SK-N-SH treated with all-trans-retinoic acid at 6 μM for 48 hours (cell line): ENCODE measurements around the gene RAI14.
"Not testable (repeated sequence)": the region's sequence is repeated elsewhere in the genome, so short reads cannot be mapped to it uniquely, and the experiment has no call there.

Experiments used
- ARNTL ChIP-seq: fragments of 450-650 bp; formaldehyde crosslinking; IDR thresholded peaks from 2 replicates; pipeline ENCODE4 v1.5.0; 2020; ENCODE audit warnings: low read depth, mild to moderate bottlenecking, moderate library complexity, borderline replicate concordance
- BACH2 ChIP-seq: fragments of 250-450 bp; sonication (Bioruptor Pico); IDR thresholded peaks from 2 replicates; pipeline ENCODE4 v1.9.0; 2021; ENCODE audit warnings: mild to moderate bottlenecking, borderline replicate concordance
- GLIS3 ChIP-seq: fragments of 250-450 bp; sonication (Bioruptor Pico); IDR thresholded peaks from 2 replicates; pipeline ENCODE4 v1.5.0; 2020; ENCODE audit warnings: mild to moderate bottlenecking, moderate library complexity
- OSR1 ChIP-seq: fragments of 250-450 bp; sonication (Bioruptor Pico); IDR thresholded peaks from 2 replicates; pipeline ENCODE4 v1.8.0; 2022; ENCODE audit warnings: moderate library complexity, mild to moderate bottlenecking, inconsistent platforms
- PATZ1 ChIP-seq: fragments of 250-450 bp; sonication (Bioruptor Pico); IDR thresholded peaks from 2 replicates; pipeline ENCODE4 v1.8.0; 2020; ENCODE audit warnings: mild to moderate bottlenecking, moderate library complexity, borderline replicate concordance
- PPARA ChIP-seq: fragments of 250-450 bp; sonication (Bioruptor Pico); IDR thresholded peaks from 2 replicates; pipeline ENCODE4 v1.5.0; 2020; ENCODE audit warnings: mild to moderate bottlenecking, borderline replicate concordance
- SNAI2 ChIP-seq: fragments of 250-450 bp; sonication (Bioruptor Pico); IDR thresholded peaks from 2 replicates; pipeline ENCODE4 v1.5.0; 2020; ENCODE audit warnings: mild to moderate bottlenecking, moderate library complexity
- TSHZ2 ChIP-seq: fragments of 250-450 bp; sonication (Bioruptor Pico); IDR thresholded peaks from 2 replicates; pipeline ENCODE4 v1.5.0; 2020; ENCODE audit warnings: mild to moderate bottlenecking, moderate library complexity
- ZFP30 ChIP-seq: fragments of 450-650 bp; formaldehyde crosslinking; IDR thresholded peaks from 2 replicates; pipeline ENCODE4 v1.5.0; 2022; ENCODE audit warnings: mild to moderate bottlenecking, moderate library complexity
- ZNF565 ChIP-seq: fragments of 450-650 bp; formaldehyde crosslinking; conservative IDR thresholded peaks from 2 replicates; pipeline ENCODE4 v1.5.0; 2020; ENCODE audit warnings: low read depth, mild to moderate bottlenecking, moderate library complexity
- ZNF70 ChIP-seq: fragments of 450-650 bp; formaldehyde crosslinking; IDR thresholded peaks from 2 replicates; pipeline ENCODE4 v1.5.0; 2020; ENCODE audit warnings: mild to moderate bottlenecking, moderate library complexity
- TF ChIP-seq, protein P1 (sequence below): fragments of 250-450 bp; sonication (Bioruptor Pico); IDR thresholded peaks from 2 replicates; pipeline ENCODE4 v1.8.0; 2021; ENCODE audit warnings: low read depth, mild to moderate bottlenecking, moderate library complexity, borderline replicate concordance

DNA sequence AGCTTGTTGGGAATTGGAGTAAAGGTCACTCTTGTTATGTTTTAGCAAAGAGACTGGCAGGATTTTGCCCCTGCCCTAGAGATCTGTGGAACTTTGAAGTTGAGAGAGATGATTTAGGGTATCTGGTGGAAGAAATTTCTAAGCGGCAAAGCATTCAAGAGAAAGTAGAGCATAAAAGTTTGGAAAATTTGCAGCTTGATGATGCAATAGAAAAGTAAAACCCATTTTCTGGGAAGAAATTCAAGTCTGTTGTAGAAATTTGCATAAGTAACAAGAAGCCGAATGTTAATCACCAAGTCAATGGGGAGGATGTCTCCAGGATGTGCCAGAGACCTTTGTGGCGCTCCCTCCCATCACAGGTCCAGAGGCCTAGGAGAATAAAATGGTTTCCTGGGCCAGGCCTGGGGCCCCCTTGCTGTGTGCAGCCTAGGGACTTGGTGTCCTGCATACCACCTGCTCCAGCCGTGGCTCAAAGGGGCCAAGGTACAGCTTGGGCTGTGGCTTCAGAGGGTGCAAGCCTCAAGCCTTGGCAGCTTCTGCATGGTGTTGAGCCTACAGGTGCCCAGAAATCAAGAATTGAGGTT lies 71.1 kb downstream of the RAI14 start:
- not testable (repeated sequence) for TF ChIP-seq ZFP30, TSHZ2, BACH2, PATZ1, ARNTL, ZNF565, SNAI2, GLIS3, OSR1, ZNF70, PPARA (CRISPR knock-in tag)
- TF ChIP-seq, protein P1, sequence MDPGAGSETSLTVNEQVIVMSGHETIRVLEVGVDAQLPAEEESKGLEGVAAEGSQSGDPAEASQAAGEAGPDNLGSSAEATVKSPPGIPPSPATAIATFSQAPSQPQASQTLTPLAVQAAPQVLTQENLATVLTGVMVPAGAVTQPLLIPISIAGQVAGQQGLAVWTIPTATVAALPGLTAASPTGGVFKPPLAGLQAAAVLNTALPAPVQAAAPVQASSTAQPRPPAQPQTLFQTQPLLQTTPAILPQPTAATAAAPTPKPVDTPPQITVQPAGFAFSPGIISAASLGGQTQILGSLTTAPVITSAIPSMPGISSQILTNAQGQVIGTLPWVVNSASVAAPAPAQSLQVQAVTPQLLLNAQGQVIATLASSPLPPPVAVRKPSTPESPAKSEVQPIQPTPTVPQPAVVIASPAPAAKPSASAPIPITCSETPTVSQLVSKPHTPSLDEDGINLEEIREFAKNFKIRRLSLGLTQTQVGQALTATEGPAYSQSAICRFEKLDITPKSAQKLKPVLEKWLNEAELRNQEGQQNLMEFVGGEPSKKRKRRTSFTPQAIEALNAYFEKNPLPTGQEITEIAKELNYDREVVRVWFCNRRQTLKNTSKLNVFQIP (CRISPR knock-in tag), result not testable (repeated sequence)
